Naive thymus-derived CD4-positive, alpha-beta T cell (primary cell): ENCODE data around the gene HNRNPU. TPM values are rescaled to one million over a fixed set of nuclear protein-coding genes. Genes with fewer than 3 reads are reported as not detected.

Source experiments
- ATAC-seq: fragments of 150-1000 bp; cut with Tn5 transposase; 2 replicates; pipeline ENCODE4 v1.10.0; 2021; ENCODE audit warnings: mild to moderate bottlenecking, moderate library complexity
- CTCF ChIA-PET: fragments of 350-600 bp; sonication (Branson Sonifier 250); formaldehyde crosslinking; loops from one replicate; lab custom pipeline; 2021; ENCODE audit warnings: antibody characterized with exemption; lab: Charles Lee
- POLR2A ChIA-PET: fragments of 350-600 bp; sonication (Branson Sonifier 250); formaldehyde crosslinking; loops from one replicate; lab custom pipeline; 2021; ENCODE audit warnings: antibody characterized with exemption, inconsistent platforms; lab: Charles Lee
- DNase-seq, 9 donors: peaks; one replicate each; pipeline versions ENCODE4 v3.0.0 to v3.0.0-alpha.2; 2020 to 2022; ENCODE audit warnings: mixed read lengths in 1 of 9
- H3K27ac ChIP-seq: one replicate; pipeline ENCODE4 v1.7.0; 2013; ENCODE audit warnings: mild to moderate bottlenecking, low read depth, low read length, moderate library complexity
- H3K27me3 ChIP-seq, 2 donors: one replicate each; pipeline ENCODE4 v1.7.0; 2013; ENCODE audit warnings: low read length in 2 of 2, mild to moderate bottlenecking in 2 of 2, moderate library complexity in 2 of 2; ENCODE audit not compliant: control insufficient read depth in 2 of 2, insufficient read depth in 2 of 2
- H3K36me3 ChIP-seq, 3 experiments: 1 replicate in 2 of 3; 2 replicates in 1 of 3; pipeline ENCODE4 v1.7.0; 2013; ENCODE audit warnings: low read length in 3 of 3, mild to moderate bottlenecking in 3 of 3, moderate library complexity in 1 of 3; ENCODE audit not compliant: insufficient read depth in 3 of 3, control insufficient read depth in 2 of 3
- H3K4me1 ChIP-seq, 2 donors: one replicate each; pipeline ENCODE4 v1.7.0; 2013; ENCODE audit warnings: low read length in 2 of 2, mild to moderate bottlenecking in 2 of 2, moderate library complexity in 1 of 2; ENCODE audit not compliant: control insufficient read depth in 2 of 2, insufficient read depth in 2 of 2
- H3K4me3 ChIP-seq: 2 replicates; pipeline ENCODE4 v1.7.0; 2013; ENCODE audit warnings: mild to moderate bottlenecking, low read length
- H3K9me3 ChIP-seq, 3 experiments: 1 replicate in 2 of 3; 2 replicates in 1 of 3; pipeline ENCODE4 v1.7.0; 2013; ENCODE audit warnings: low read length in 3 of 3; ENCODE audit not compliant: control insufficient read depth in 2 of 3
- H3K27ac Mint-ChIP-seq, 9 donors: one replicate each; pipeline ENCODE4 v1.8.0; 2020 to 2022; ENCODE audit warnings: mixed read lengths in 9 of 9, mild to moderate bottlenecking in 8 of 9, moderate library complexity in 5 of 9, inconsistent platforms in 2 of 9
- H3K27me3 Mint-ChIP-seq, 5 donors: one replicate each; pipeline ENCODE4 v1.8.0; 2021 to 2022; ENCODE audit warnings: mixed read lengths in 5 of 5, mild to moderate bottlenecking in 1 of 5
- H3K36me3 Mint-ChIP-seq, 5 donors: one replicate each; pipeline ENCODE4 v1.8.0; 2020 to 2022; ENCODE audit warnings: mixed read lengths in 5 of 5, mild to moderate bottlenecking in 3 of 5, inconsistent platforms in 1 of 5
- H3K4me1 Mint-ChIP-seq, 7 donors: one replicate each; pipeline ENCODE4 v1.8.0; 2020 to 2022; ENCODE audit warnings: mixed read lengths in 7 of 7, mild to moderate bottlenecking in 3 of 7, inconsistent platforms in 1 of 7
- H3K4me3 Mint-ChIP-seq, 10 donors: one replicate each; pipeline ENCODE4 v1.8.0; 2020 to 2022; ENCODE audit warnings: mild to moderate bottlenecking in 10 of 10, mixed read lengths in 10 of 10, moderate library complexity in 6 of 10, inconsistent platforms in 2 of 10
- H3K9me3 Mint-ChIP-seq, 11 donors: one replicate each; pipeline ENCODE4 v1.8.0; 2020 to 2022; ENCODE audit warnings: mixed read lengths in 11 of 11, mild to moderate bottlenecking in 4 of 11, inconsistent platforms in 1 of 11, moderate library complexity in 1 of 11
- intact Hi-C, 2 donors: fragments of 100-400 bp; cut with micrococcal nuclease; formaldehyde crosslinking; loops; one replicate each; pipeline ENCODE4 v1.15.1; 2023
- polyA plus RNA-seq, 2 donors: library from polyadenylated mRNA; unstranded; fragments of 300-500 nt; fragmentation: Illumina TruSeq; gene quantifications; one replicate each; pipeline ENCODE4 v1.2.3, GENCODE V29; 2021
- total RNA-seq, 6 experiments: library from RNA in 5 of 6; stranded (reverse) in 5 of 6; gene quantifications; 1 replicate in 5 of 6; 2 replicates in 1 of 6; pipeline ENCODE4 v1.2.3 and lab custom pipeline; 2021 to 2026

Gene HNRNPU
- total and polyA plus RNA-seq, 7 experiments from 2014 or later: 282 to 509 (median 428) TPM

- no peaks in the 10 kb centered on the region for H3K27me3 ChIP-seq
- peak overlapping the region; percentile 100 for H3K27ac ChIP-seq
- H3K4me3 ChIP-seq: peak overlapping the region; percentile 78
- H3K4me3 Mint-ChIP-seq: peak overlapping the region; percentile 83 to 99 (median 97)
- intact Hi-C loops: loop anchor here (10.0 kb wide), 3 partner anchors 1094 to 1634 kb away; partner anchors contain the start of genes CEP170 (in 1 of the 2) and SDCCAG8 (in 1 of the 2)
- H3K4me1 Mint-ChIP-seq: peaks cover 54 to 79% (median 76%) of the 10 kb centered on the region in 7 donors
- peaks cover 32 to 55% (median 53%) of the 10 kb centered on the region in 3 experiments for H3K36me3 ChIP-seq
- ChIA-PET POLR2A (interaction anchor here (0.7 to 30.7 kb wide), 4 partner anchors 19 to 1606 kb away, joined by 3 to 1419 read pairs (median 156); partner anchors contain the start of genes CEP170 and COX20), CTCF (interaction anchor here (0.9 to 8.7 kb wide), 7 partner anchors 8 to 211 kb away, joined by 3 to 83 read pairs (median 5); partner anchors contain the start of gene COX20)
- peaks cover 51 to 56% of the 10 kb centered on the region in 2 donors for H3K4me1 ChIP-seq
- peaks cover 0 to 3% (median 0%) of the 10 kb centered on the region in 5 donors for H3K27me3 Mint-ChIP-seq
- peaks cover 12 to 56% (median 51%) of the 10 kb centered on the region in 5 donors for H3K36me3 Mint-ChIP-seq
- H3K9me3 Mint-ChIP-seq: peaks cover 0 to 11% (median 0%) of the 10 kb centered on the region in 11 donors
- H3K27ac Mint-ChIP-seq: peak overlapping the region; percentile 78 to 100 (median 91)
- DNase-seq (no peak), ATAC-seq (no peak)
- H3K9me3 ChIP-seq: no peaks in the 10 kb centered on the region
Measured at GRCh38 chr1:244860914-244861610, 3.3 kb downstream of the HNRNPU start.

- intact Hi-C loops: loop anchor here (10.0 kb wide), 3 partner anchors 1095 to 1635 kb away; partner anchors contain the start of genes CEP170 (in 1 of the 2) and SDCCAG8 (in 1 of the 2)
- H3K27ac ChIP-seq: peak overlapping the region; percentile 100
- ATAC-seq: no peak
Measured at GRCh38 chr1:244860078-244860477, 4.3 kb downstream of the HNRNPU start.

GRCh38 chr1:244858357-244858756, 6.0 kb downstream of the HNRNPU start:
- POLR2A ChIA-PET: interaction anchor here (16.0 to 30.7 kb wide), 2 partner anchors 16 to 109 kb away, joined by 308 to 1419 read pairs; partner anchors contain the start of gene COX20
- Mint-ChIP-seq H3K27ac (peak overlapping the region in 4 of 9 donors; percentile 41 to 99 (median 72)), H3K4me1 (peaks cover 71 to 93% (median 91%) of the 10 kb centered on the region in 7 donors), H3K4me3 (peak overlapping the region in 6 of 10 donors; percentile 28 to 98 (median 50)), H3K36me3 (peaks cover 16 to 78% (median 68%) of the 10 kb centered on the region in 5 donors), H3K27me3 (no peaks in the 10 kb centered on the region), H3K9me3 (peaks cover 0 to 8% (median 0%) of the 10 kb centered on the region in 11 donors)
- DNase-seq (no peak), ATAC-seq (no peak)
- Histone ChIP-seq H3K27me3 (no peaks in the 10 kb centered on the region), H3K4me1 (peaks cover 76% of the 10 kb centered on the region in 2 donors), H3K36me3 (peaks cover 39 to 67% (median 58%) of the 10 kb centered on the region in 3 experiments), H3K4me3 (no peak overlapping the region), H3K9me3 (no peaks in the 10 kb centered on the region), H3K27ac (peak overlapping the region; percentile 28)
- intact Hi-C loops: loop anchor here in 1 of 2 donors (5.0 kb wide), 1 partner anchor 1006 kb away; the partner anchor contains the start of gene AKT3
- CTCF ChIA-PET: interaction anchor here (8.7 kb wide), 1 partner anchor 22 kb away, joined by 83 read pairs; the partner anchor contains the start of gene COX20

More at GRCh38 chr1:244860078-244860477, 4.3 kb downstream of the HNRNPU start:
- Mint-ChIP-seq H3K36me3 (peaks cover 16 to 66% (median 58%) of the 10 kb centered on the region in 5 donors), H3K4me3 (peak overlapping the region; percentile 83 to 99 (median 97)), H3K27me3 (peaks cover 0 to 3% (median 0%) of the 10 kb centered on the region in 5 donors), H3K27ac (peak overlapping the region in 7 of 9 donors; percentile 78 to 100 (median 98)), H3K9me3 (peaks cover 0 to 13% (median 0%) of the 10 kb centered on the region in 11 donors), H3K4me1 (peaks cover 58 to 79% (median 76%) of the 10 kb centered on the region in 7 donors)
- Histone ChIP-seq H3K9me3 (no peaks in the 10 kb centered on the region), H3K4me1 (peaks cover 61 to 63% of the 10 kb centered on the region in 2 donors), H3K27me3 (no peaks in the 10 kb centered on the region), H3K36me3 (peaks cover 35 to 62% (median 61%) of the 10 kb centered on the region in 3 experiments), H3K4me3 (peak overlapping the region; percentile 78)
- CTCF ChIA-PET: interaction anchor here (1.1 to 8.7 kb wide), 2 partner anchors 23 to 57 kb away, joined by 3 to 83 read pairs; partner anchors contain the start of gene COX20
- no peak for DNase-seq
- POLR2A ChIA-PET: interaction anchor here (0.7 to 30.7 kb wide), 3 partner anchors 18 to 208 kb away, joined by 3 to 1419 read pairs (median 308); partner anchors contain the start of gene COX20

GRCh38 chr1:244857761-244858160, 6.6 kb downstream of the HNRNPU start:
- no peak overlapping the region for H3K4me3 ChIP-seq
- ChIA-PET POLR2A (interaction anchor here (16.0 to 30.7 kb wide), 2 partner anchors 15 to 110 kb away, joined by 308 to 1419 read pairs; partner anchors contain the start of gene COX20), CTCF (no interaction called here)
- no peaks in the 10 kb centered on the region for H3K27me3 ChIP-seq
- no peaks in the 10 kb centered on the region for H3K27me3 Mint-ChIP-seq
- peaks cover 80 to 82% of the 10 kb centered on the region in 2 donors for H3K4me1 ChIP-seq
- no peaks in the 10 kb centered on the region for H3K9me3 ChIP-seq
- ATAC-seq (no peak), DNase-seq (no peak)
- H3K27ac Mint-ChIP-seq: peak overlapping the region in 7 of 9 donors; percentile 3 to 99 (median 68)
- H3K4me1 Mint-ChIP-seq: peaks cover 70 to 99% (median 94%) of the 10 kb centered on the region in 7 donors
- H3K9me3 Mint-ChIP-seq: peaks cover 0 to 6% (median 0%) of the 10 kb centered on the region in 11 donors
- peak overlapping the region in 6 of 10 donors; percentile 3 to 82 (median 49) for H3K4me3 Mint-ChIP-seq
- H3K27ac ChIP-seq: peak overlapping the region; percentile 42
- peaks cover 44 to 71% (median 63%) of the 10 kb centered on the region in 3 experiments for H3K36me3 ChIP-seq
- H3K36me3 Mint-ChIP-seq: peaks cover 16 to 78% (median 68%) of the 10 kb centered on the region in 5 donors
- intact Hi-C loops: loop anchor here (1.0 to 5.0 kb wide), 3 partner anchors 8 to 1005 kb away; partner anchors contain the start of gene AKT3 (in 1 of the 2)

- ATAC-seq: peak; percentile 24
Measured at GRCh38 chr1:244854865-244855578, 9.3 kb downstream of the HNRNPU start.

More at GRCh38 chr1:244854865-244855578, 9.3 kb downstream of the HNRNPU start:
- Histone ChIP-seq H3K36me3 (peaks cover 43 to 70% (median 63%) of the 10 kb centered on the region in 3 experiments), H3K27me3 (no peaks in the 10 kb centered on the region), H3K9me3 (no peaks in the 10 kb centered on the region), H3K27ac (peak overlapping the region; percentile 42), H3K4me3 (no peak overlapping the region), H3K4me1 (peaks cover 67 to 71% of the 10 kb centered on the region in 2 donors)
- Mint-ChIP-seq H3K9me3 (peaks cover 0 to 1% (median 0%) of the 10 kb centered on the region in 11 donors), H3K4me1 (peaks cover 54 to 100% (median 96%) of the 10 kb centered on the region in 7 donors), H3K36me3 (peaks cover 11 to 79% (median 63%) of the 10 kb centered on the region in 5 donors), H3K27ac (peak overlapping the region; percentile 44 to 99 (median 87)), H3K4me3 (peak overlapping the region; percentile 65 to 82 (median 76)), H3K27me3 (no peaks in the 10 kb centered on the region)
- peak in 1 of 9 donors; percentile 17 for DNase-seq
- POLR2A ChIA-PET: interaction anchor here (1.1 to 30.7 kb wide), 5 partner anchors 2 to 405 kb away, joined by 3 to 1419 read pairs (median 308); partner anchors contain the start of genes COX20 and HNRNPU
- intact Hi-C loops: loop anchor here (1.0 to 5.0 kb wide), 3 partner anchors 8 to 1003 kb away; partner anchors contain the start of gene AKT3 (in 1 of the 2)
- CTCF ChIA-PET: no interaction called here
